CD4-positive, CD25-positive, alpha-beta regulatory T cell (primary cell): ENCODE results near the gene TGM2. TPM values are rescaled to one million over a fixed set of nuclear protein-coding genes. Genes with fewer than 3 reads are reported as not detected.

ENCODE experiments used
- ATAC-seq, 2 donors: fragments of 150-1000 bp; cut with Tn5 transposase; one replicate each; pipeline ENCODE4 v1.10.0; 2021; ENCODE audit warnings: low read depth in 2 of 2, moderate number of reproducible peaks in 2 of 2, moderate library complexity in 1 of 2
- DNase-seq, 3 donors: peaks; one replicate each; pipeline versions ENCODE4 v3.0.0 to v3.0.0-alpha.2; 2012 to 2022; ENCODE audit warnings: mixed read lengths in 1 of 3
- H3K27ac ChIP-seq: one replicate; pipeline ENCODE4 v1.7.0; 2013; ENCODE audit warnings: mild to moderate bottlenecking, low read length; ENCODE audit not compliant: insufficient read depth, poor library complexity, severe bottlenecking
- H3K27me3 ChIP-seq: one replicate; pipeline ENCODE4 v1.7.0; 2013; ENCODE audit warnings: low read length; ENCODE audit not compliant: control insufficient read depth, insufficient read depth
- H3K36me3 ChIP-seq: one replicate; pipeline ENCODE4 v1.7.0; 2013; ENCODE audit warnings: mild to moderate bottlenecking, low read length, moderate library complexity; ENCODE audit not compliant: control insufficient read depth, insufficient read depth
- H3K4me1 ChIP-seq: 2 replicates; pipeline ENCODE4 v1.7.0; 2013; ENCODE audit warnings: mild to moderate bottlenecking, low read length; ENCODE audit not compliant: insufficient read depth, control insufficient read depth, poor library complexity, severe bottlenecking
- H3K4me3 ChIP-seq: one replicate; pipeline ENCODE4 v1.7.0; 2013; ENCODE audit warnings: low read depth, mild to moderate bottlenecking, low read length, moderate library complexity
- H3K9me3 ChIP-seq, 2 experiments: 1 replicate in 1 of 2; 2 replicates in 1 of 2; pipeline ENCODE4 v1.7.0; 2013; ENCODE audit warnings: low read length in 2 of 2, mild to moderate bottlenecking in 1 of 2, moderate library complexity in 1 of 2; ENCODE audit not compliant: control insufficient read depth in 2 of 2
- H3K27ac Mint-ChIP-seq, 3 donors: one replicate each; pipeline ENCODE4 v1.8.0; 2020 to 2022; ENCODE audit warnings: mild to moderate bottlenecking in 3 of 3, mixed read lengths in 3 of 3, moderate library complexity in 2 of 3
- H3K27me3 Mint-ChIP-seq: one replicate; pipeline ENCODE4 v1.8.0; 2022; ENCODE audit warnings: mild to moderate bottlenecking, mixed read lengths
- H3K36me3 Mint-ChIP-seq: one replicate; pipeline ENCODE4 v1.8.0; 2020; ENCODE audit warnings: mixed read lengths
- H3K4me1 Mint-ChIP-seq, 4 donors: one replicate each; pipeline ENCODE4 v1.8.0; 2020 to 2022; ENCODE audit warnings: mixed read lengths in 4 of 4, mild to moderate bottlenecking in 1 of 4
- H3K4me3 Mint-ChIP-seq, 4 donors: one replicate each; pipeline ENCODE4 v1.8.0; 2020 to 2022; ENCODE audit warnings: mild to moderate bottlenecking in 4 of 4, mixed read lengths in 4 of 4, moderate library complexity in 3 of 4
- H3K9me3 Mint-ChIP-seq, 7 donors: one replicate each; pipeline ENCODE4 v1.8.0; 2020 to 2022; ENCODE audit warnings: mixed read lengths in 7 of 7, mild to moderate bottlenecking in 3 of 7, moderate library complexity in 2 of 7
- polyA plus RNA-seq, 4 donors: library from polyadenylated mRNA; unstranded; fragments of 300-500 nt; fragmentation: Illumina TruSeq; gene quantifications; one replicate each; pipeline ENCODE4 v1.2.3, GENCODE V29; 2021
- total RNA-seq: library from RNA; stranded (reverse); gene quantifications from one replicate; pipeline ENCODE4 v1.2.3, GENCODE V29; 2022

Gene TGM2
- total and polyA plus RNA-seq, 5 donors from 2014 or later, result 0.13 TPM; not detected in 4

GRCh38 chr20:38155811-38156210, 9.3 kb downstream of the TGM2 start:
- H3K27me3 ChIP-seq, result no peaks in the 10 kb centered on the region
- Mint-ChIP-seq H3K9me3 (no peaks in the 10 kb centered on the region), H3K4me3 (no peak overlapping the region), H3K4me1 (peaks cover 5 to 11% (median 10%) of the 10 kb centered on the region in 4 donors), H3K27ac (no peak overlapping the region), H3K27me3 (peaks cover 13% of the 10 kb centered on the region), H3K36me3 (no peaks in the 10 kb centered on the region)
- H3K4me3 ChIP-seq, result no peak overlapping the region
- H3K4me1 ChIP-seq, result no peaks in the 10 kb centered on the region
- H3K36me3 ChIP-seq, result no peaks in the 10 kb centered on the region
- no peak overlapping the region for H3K27ac ChIP-seq
- ATAC-seq (no peak), DNase-seq (no peak)
- H3K9me3 ChIP-seq, result no peaks in the 10 kb centered on the region

- Histone ChIP-seq H3K36me3 (no peaks in the 10 kb centered on the region), H3K4me1 (no peaks in the 10 kb centered on the region), H3K9me3 (no peaks in the 10 kb centered on the region), H3K4me3 (no peak overlapping the region), H3K27ac (no peak overlapping the region), H3K27me3 (no peaks in the 10 kb centered on the region)
- H3K27me3 Mint-ChIP-seq, result peaks cover 13% of the 10 kb centered on the region
- H3K4me3 Mint-ChIP-seq, result no peak overlapping the region
- H3K4me1 Mint-ChIP-seq, result peaks cover 5 to 11% (median 10%) of the 10 kb centered on the region in 4 donors
- no peaks in the 10 kb centered on the region for H3K9me3 Mint-ChIP-seq
- peak overlapping the region in 1 of 3 donors; percentile 60 for H3K27ac Mint-ChIP-seq
- ATAC-seq (no peak), DNase-seq (no peak)
- no peaks in the 10 kb centered on the region for H3K36me3 Mint-ChIP-seq
Measured at GRCh38 chr20:38153401-38153800, 11.7 kb downstream of the TGM2 start.

- Histone ChIP-seq H3K4me3 (no peak overlapping the region), H3K27ac (no peak overlapping the region)
- ATAC-seq, result peak; percentile 14 to 28
Measured at GRCh38 chr20:38152621-38153221, 12.3 kb downstream of the TGM2 start.

DNA sequence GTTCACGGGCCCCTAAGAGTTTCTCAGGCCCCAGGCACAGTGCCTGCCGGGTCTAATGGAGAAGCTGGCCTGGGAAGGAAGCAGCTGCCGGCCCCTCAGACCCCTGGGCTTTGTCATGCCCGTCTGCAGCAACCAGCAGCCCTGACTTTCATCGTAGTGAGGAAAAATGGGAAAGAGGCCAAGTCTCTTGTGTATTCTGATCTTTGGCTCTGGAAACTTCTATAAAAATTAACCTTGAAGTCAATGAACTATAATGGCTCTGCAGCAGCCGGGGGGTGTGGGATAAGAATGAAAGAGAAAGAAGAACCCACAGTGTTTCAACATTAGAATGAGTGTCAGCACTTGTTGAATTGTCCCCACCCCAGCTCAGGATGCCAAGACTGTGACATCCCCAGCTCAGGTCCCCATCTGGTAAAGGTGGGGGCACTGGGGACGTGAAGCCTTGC, 12.9 kb downstream of the TGM2 start:
- no peak overlapping the region for H3K4me3 ChIP-seq
- no peaks in the 10 kb centered on the region for H3K9me3 ChIP-seq
- H3K9me3 Mint-ChIP-seq, result no peaks in the 10 kb centered on the region
- H3K4me1 ChIP-seq, result no peaks in the 10 kb centered on the region
- no peak overlapping the region for H3K27ac ChIP-seq
- peak overlapping the region in 1 of 4 donors; percentile 43 for H3K4me3 Mint-ChIP-seq
- no peaks in the 10 kb centered on the region for H3K27me3 ChIP-seq
- no peaks in the 10 kb centered on the region for H3K36me3 Mint-ChIP-seq
- ATAC-seq (peak; percentile 22 to 26), DNase-seq (peak in 1 of 3 donors; percentile 20)
- H3K27ac Mint-ChIP-seq, result no peak overlapping the region
- no peaks in the 10 kb centered on the region for H3K36me3 ChIP-seq
- H3K4me1 Mint-ChIP-seq, result peaks cover 5 to 11% (median 10%) of the 10 kb centered on the region in 4 donors
- peaks cover 13% of the 10 kb centered on the region for H3K27me3 Mint-ChIP-seq

More at GRCh38 chr20:38152621-38153221, 12.3 kb downstream of the TGM2 start:
- H3K36me3 ChIP-seq, result no peaks in the 10 kb centered on the region
- peak overlapping the region in 1 of 4 donors; percentile 43 for H3K4me3 Mint-ChIP-seq
- no peaks in the 10 kb centered on the region for H3K27me3 ChIP-seq
- DNase-seq, result peak in 1 of 3 donors; percentile 21
- H3K9me3 Mint-ChIP-seq, result no peaks in the 10 kb centered on the region
- no peaks in the 10 kb centered on the region for H3K4me1 ChIP-seq
- H3K9me3 ChIP-seq, result no peaks in the 10 kb centered on the region
- H3K4me1 Mint-ChIP-seq, result peaks cover 5 to 11% (median 10%) of the 10 kb centered on the region in 4 donors
- H3K36me3 Mint-ChIP-seq, result no peaks in the 10 kb centered on the region
- peaks cover 13% of the 10 kb centered on the region for H3K27me3 Mint-ChIP-seq
- H3K27ac Mint-ChIP-seq, result peak overlapping the region in 1 of 3 donors; percentile 11

GRCh38 chr20:38151455-38151854, 13.6 kb downstream of the TGM2 start:
- H3K27ac ChIP-seq, result no peak overlapping the region
- DNase-seq, result no peak
- H3K27me3 ChIP-seq, result no peaks in the 10 kb centered on the region
- no peaks in the 10 kb centered on the region for H3K9me3 Mint-ChIP-seq
- no peaks in the 10 kb centered on the region for H3K36me3 ChIP-seq
- H3K4me3 ChIP-seq, result no peak overlapping the region
- H3K36me3 Mint-ChIP-seq, result no peaks in the 10 kb centered on the region
- no peak for ATAC-seq
- no peak overlapping the region for H3K27ac Mint-ChIP-seq
- H3K4me1 ChIP-seq, result no peaks in the 10 kb centered on the region
- no peaks in the 10 kb centered on the region for H3K9me3 ChIP-seq
- H3K27me3 Mint-ChIP-seq, result peaks cover 10% of the 10 kb centered on the region
- H3K4me1 Mint-ChIP-seq, result peaks cover 5 to 11% (median 10%) of the 10 kb centered on the region in 4 donors
- H3K4me3 Mint-ChIP-seq, result no peak overlapping the region

DNA sequence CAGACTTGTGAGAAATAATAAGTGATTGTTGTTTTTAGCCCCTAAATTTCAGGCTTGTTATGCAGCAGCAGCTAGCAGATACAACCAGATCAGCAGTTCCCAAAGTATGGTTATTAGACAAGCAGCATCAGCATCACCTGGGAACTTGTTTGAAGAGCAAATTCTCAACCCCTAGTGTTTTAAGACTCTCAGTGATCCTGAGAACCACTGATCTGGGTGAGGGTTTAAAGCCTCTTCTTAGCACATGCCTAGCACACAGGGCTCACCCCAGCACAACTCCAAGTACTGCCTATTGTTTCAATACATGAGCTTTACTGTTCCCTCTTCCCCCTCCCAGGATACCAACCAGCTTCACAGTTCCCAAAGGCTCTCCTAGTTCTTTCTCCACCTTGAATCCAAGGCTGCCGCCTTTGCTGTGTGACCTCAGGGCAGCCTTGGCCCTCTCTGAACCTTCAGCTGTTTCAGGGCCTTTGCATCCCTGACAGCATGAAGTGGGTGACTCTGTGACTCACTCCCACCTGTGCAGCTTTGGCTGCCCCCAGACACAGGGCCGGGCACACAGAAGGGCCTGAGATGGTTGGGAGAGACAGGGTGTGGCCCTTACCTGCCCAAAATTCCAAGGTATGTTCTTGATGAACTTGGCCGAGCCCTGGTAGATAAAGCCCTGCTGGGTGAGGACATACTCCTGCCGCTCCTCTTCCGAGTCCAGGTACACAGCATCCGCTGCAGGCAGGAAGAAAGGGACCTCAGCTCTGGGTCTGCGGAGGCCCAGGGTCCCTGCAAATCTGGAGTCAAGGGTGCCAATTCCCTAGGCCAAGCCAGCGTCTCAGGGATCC, 14.5 kb downstream of the TGM2 start:
- Mint-ChIP-seq H3K4me1 (peaks cover 5 to 11% (median 10%) of the 10 kb centered on the region in 4 donors), H3K9me3 (no peaks in the 10 kb centered on the region), H3K27ac (peak overlapping the region in 1 of 3 donors; percentile 42), H3K4me3 (no peak overlapping the region), H3K36me3 (no peaks in the 10 kb centered on the region), H3K27me3 (peaks cover 8% of the 10 kb centered on the region)
- Histone ChIP-seq H3K36me3 (no peaks in the 10 kb centered on the region), H3K4me1 (no peaks in the 10 kb centered on the region), H3K4me3 (no peak overlapping the region), H3K27ac (no peak overlapping the region), H3K27me3 (no peaks in the 10 kb centered on the region), H3K9me3 (no peaks in the 10 kb centered on the region)
- DNase-seq, result no peak
- no peak for ATAC-seq

DNA sequence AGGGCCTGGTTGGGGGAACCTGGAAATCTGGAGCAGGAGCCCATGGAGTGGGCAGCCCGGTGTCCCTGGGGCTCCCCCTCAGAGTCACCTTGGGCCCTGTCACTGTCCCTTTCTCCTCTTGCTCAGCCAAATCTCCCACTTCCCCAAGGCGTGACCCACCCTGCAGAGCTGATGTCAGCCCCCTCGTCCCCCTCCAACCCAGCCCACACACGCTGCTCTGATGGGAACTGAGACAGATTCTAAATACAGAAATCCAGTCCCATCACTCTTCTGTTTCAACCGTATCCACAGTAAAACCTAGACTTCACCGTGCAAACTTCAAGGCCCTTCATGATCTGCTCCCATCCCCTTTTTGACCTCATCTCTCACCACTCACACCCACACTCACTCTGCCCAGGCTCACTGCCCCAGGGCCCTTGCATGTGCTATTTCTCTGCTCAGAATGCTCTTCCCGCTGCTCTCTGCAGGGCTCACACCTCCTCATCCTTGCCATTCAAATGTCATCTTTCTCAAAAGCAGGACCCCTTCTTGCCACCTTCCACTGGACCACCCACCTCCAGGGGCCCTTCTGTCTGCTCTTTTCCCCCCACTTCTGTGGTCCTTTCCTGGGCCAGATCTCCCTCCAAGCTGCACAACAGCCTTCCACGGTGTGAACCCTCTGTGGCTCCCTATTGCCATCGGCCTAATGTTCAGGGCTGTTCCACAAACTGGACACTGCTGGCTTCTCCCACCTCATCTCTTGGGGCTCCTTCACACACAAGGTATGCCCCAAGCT, 16.6 kb downstream of the TGM2 start:
- peaks cover 14% of the 10 kb centered on the region for H3K27me3 Mint-ChIP-seq
- no peaks in the 10 kb centered on the region for H3K36me3 ChIP-seq

More for the DNA sequence above, 16.6 kb downstream of the TGM2 start:
- Mint-ChIP-seq H3K4me1 (peaks cover 5 to 11% (median 10%) of the 10 kb centered on the region in 4 donors), H3K36me3 (no peaks in the 10 kb centered on the region), H3K9me3 (peaks cover 0 to under 1% (median 0%) of the 10 kb centered on the region in 7 donors), H3K4me3 (no peak overlapping the region), H3K27ac (no peak overlapping the region)
- Histone ChIP-seq H3K9me3 (no peaks in the 10 kb centered on the region), H3K27me3 (no peaks in the 10 kb centered on the region), H3K27ac (no peak overlapping the region), H3K4me1 (no peaks in the 10 kb centered on the region), H3K4me3 (no peak overlapping the region)
- DNase-seq (no peak), ATAC-seq (no peak)
